H1 (cell line): ENCODE data around the gene TK2. TPM values are rescaled to one million over a fixed set of nuclear protein-coding genes. Genes with fewer than 3 reads are reported as not detected.

Experiments
- CTCF ChIA-PET: fragments of 300-600 bp; sonication (Branson Sonifier 250); formaldehyde crosslinking; loops from one replicate; lab custom pipeline; 2021; ENCODE audit not compliant: partially characterized antibody; lab: Charles Lee
- POLR2A ChIA-PET: fragments of 300-600 bp; sonication (Branson Sonifier 250); formaldehyde crosslinking; loops from one replicate; lab custom pipeline; 2021; ENCODE audit warnings: inconsistent platforms; ENCODE audit not compliant: partially characterized antibody; lab: Charles Lee
- DNase-seq, 2 experiments: peaks; one replicate each; pipeline versions ENCODE4 v3.0.0 to v3.0.0-alpha.2; 2010 to 2022; ENCODE audit warnings: low spot score in 2 of 2, low read depth in 1 of 2, mixed read lengths in 1 of 2
- FAIRE-seq: peaks from 2 replicates; lab custom pipeline; 2011; peaks lifted over from hg19 to GRCh38; lab: Jason Lieb, UNC
- H2AFZ ChIP-seq: 2 replicates; pipeline ENCODE4 v1.8.1; 2012; ENCODE audit warnings: low read length, inconsistent platforms
- H2AK5ac ChIP-seq: 2 replicates; pipeline ENCODE4 v1.6.1; 2013; ENCODE audit warnings: low read depth, low read length
- H2BK120ac ChIP-seq: replicated peaks from 2 replicates; pipeline ENCODE3; 2013; ENCODE audit warnings: low read depth, low read length, inconsistent platforms
- H2BK12ac ChIP-seq: 2 replicates; pipeline ENCODE4 v1.6.1; 2013; ENCODE audit warnings: low read depth, low read length
- H2BK15ac ChIP-seq: 2 replicates; pipeline ENCODE4 v1.6.1; 2013; ENCODE audit warnings: low read length
- H2BK20ac ChIP-seq: 2 replicates; pipeline ENCODE4 v1.6.1; 2013; ENCODE audit warnings: low read length
- H2BK5ac ChIP-seq: 2 replicates; pipeline ENCODE4 v1.6.1; 2013; ENCODE audit warnings: low read depth, low read length
- H3K14ac ChIP-seq: 2 replicates; pipeline ENCODE4 v1.6.1; 2013; ENCODE audit warnings: inconsistent platforms; ENCODE audit not compliant: insufficient read length
- H3K18ac ChIP-seq: 2 replicates; pipeline ENCODE4 v1.6.1; 2013; ENCODE audit warnings: low read length; ENCODE audit errors: extremely low read depth
- H3K23ac ChIP-seq: 2 replicates; pipeline ENCODE4 v1.6.1; 2013; ENCODE audit warnings: inconsistent platforms; ENCODE audit not compliant: insufficient read length
- H3K23me2 ChIP-seq: 2 replicates; pipeline ENCODE4 v1.6.1; 2013; ENCODE audit warnings: low read depth, low read length
- H3K27ac ChIP-seq: 2 replicates; pipeline ENCODE4 v1.6.1; 2011; ENCODE audit warnings: low read depth, low read length, inconsistent platforms
- H3K27me3 ChIP-seq, 4 experiments: replicated peaks in 1 of 4; 1 replicate in 1 of 4; 2 replicates in 3 of 4; pipeline versions ENCODE4 v1.6.1 to v1.8.1; 2011 to 2013; ENCODE audit warnings: low read length in 3 of 4, mild to moderate bottlenecking in 3 of 4, inconsistent platforms in 2 of 4, mixed read lengths in 2 of 4, moderate library complexity in 1 of 4; ENCODE audit not compliant: control insufficient read depth in 3 of 4, insufficient read depth in 3 of 4; ENCODE audit errors: extremely low read depth in 1 of 4
- H3K36me3 ChIP-seq, 4 experiments: 2 replicates each; pipeline versions ENCODE4 v1.6.1 to v1.8.1; 2011 to 2013; ENCODE audit warnings: mild to moderate bottlenecking in 4 of 4, low read length in 3 of 4, moderate library complexity in 2 of 4, control low read depth in 1 of 4, inconsistent platforms in 1 of 4; ENCODE audit not compliant: insufficient read depth in 4 of 4, control insufficient read depth in 2 of 4
- H3K4ac ChIP-seq: replicated peaks from 2 replicates; pipeline ENCODE3; 2013; ENCODE audit warnings: low read length, low read depth, mixed read lengths, inconsistent platforms; ENCODE audit not compliant: insufficient read length
- H3K4me1 ChIP-seq, 4 experiments: replicated peaks in 1 of 4; 1 replicate in 1 of 4; 2 replicates in 3 of 4; pipeline versions ENCODE4 v1.6.1 to v1.8.1; 2011 to 2013; ENCODE audit warnings: low read length in 3 of 4, inconsistent platforms in 2 of 4, mixed read lengths in 1 of 4; ENCODE audit not compliant: insufficient read depth in 4 of 4, control insufficient read depth in 3 of 4
- H3K4me2 ChIP-seq, 2 experiments: 2 replicates each; pipeline versions ENCODE4 v1.6.1 to v1.8.1; 2011 to 2013; ENCODE audit warnings: low read depth in 2 of 2, low read length in 2 of 2, control low read depth in 1 of 2, inconsistent platforms in 1 of 2, mild to moderate bottlenecking in 1 of 2; ENCODE audit not compliant: insufficient read depth in 1 of 2
- H3K4me3 ChIP-seq, 4 experiments: fragments of 200-600, 300-600 bp in 1 of 4; sonication (generic), shearing (Covaris generic), sonication (Bioruptor Twin) in 1 of 4; 2 replicates each; pipeline versions ENCODE4 v1.5.1 to v1.8.1; 2011 to 2016; ENCODE audit warnings: low read length in 4 of 4, low read depth in 3 of 4, control low read depth in 2 of 4, inconsistent platforms in 2 of 4, mild to moderate bottlenecking in 2 of 4, mixed read lengths in 1 of 4, moderate library complexity in 1 of 4; ENCODE audit not compliant: insufficient read depth in 2 of 4; ENCODE audit errors: extremely low read depth in 1 of 4
- H3K56ac ChIP-seq: replicated peaks from 2 replicates; pipeline ENCODE3; 2013; ENCODE audit warnings: low read depth, mild to moderate bottlenecking, mixed read lengths, low read length, inconsistent platforms; ENCODE audit not compliant: insufficient read length
- H3K79me1 ChIP-seq: 2 replicates; pipeline ENCODE4 v1.6.1; 2013; ENCODE audit warnings: low read depth, low read length, control low read depth
- H3K79me2 ChIP-seq, 2 experiments: 2 replicates each; pipeline versions ENCODE4 v1.6.1 to v1.8.1; 2012 to 2013; ENCODE audit warnings: low read length in 2 of 2, mild to moderate bottlenecking in 2 of 2, inconsistent platforms in 1 of 2; ENCODE audit not compliant: insufficient read depth in 2 of 2, control insufficient read depth in 1 of 2
- H3K9ac ChIP-seq, 4 experiments: replicated peaks in 1 of 4; 1 replicate in 1 of 4; 2 replicates in 3 of 4; pipeline versions ENCODE4 v1.6.1 to v1.8.1; 2011 to 2013; ENCODE audit warnings: low read depth in 3 of 4, low read length in 3 of 4, control low read depth in 2 of 4, mild to moderate bottlenecking in 2 of 4, moderate library complexity in 2 of 4, inconsistent platforms in 1 of 4; ENCODE audit errors: extremely low read depth in 1 of 4
- H3K9me3 ChIP-seq, 2 experiments: 2 replicates each; pipeline versions ENCODE4 v1.6.1 to v1.8.1; 2012 to 2013; ENCODE audit warnings: mild to moderate bottlenecking in 2 of 2, moderate library complexity in 2 of 2, control low read depth in 1 of 2, inconsistent platforms in 1 of 2, low read depth in 1 of 2, low read length in 1 of 2, mixed read lengths in 1 of 2; ENCODE audit not compliant: insufficient read depth in 2 of 2
- H4K20me1 ChIP-seq, 2 experiments: replicated peaks in 1 of 2; 2 replicates each; pipeline versions ENCODE3 to v1.8.1; 2011 to 2013; ENCODE audit warnings: inconsistent platforms in 2 of 2, low read length in 2 of 2, mild to moderate bottlenecking in 1 of 2; ENCODE audit not compliant: insufficient read depth in 2 of 2, control insufficient read depth in 1 of 2
- H4K5ac ChIP-seq: 2 replicates; pipeline ENCODE4 v1.6.1; 2013; ENCODE audit warnings: low read length, low read depth, mixed read lengths, inconsistent platforms; ENCODE audit not compliant: insufficient read length
- H4K8ac ChIP-seq: 2 replicates; pipeline ENCODE4 v1.8.0; 2013; ENCODE audit warnings: mild to moderate bottlenecking, moderate library complexity, low read length, inconsistent platforms; ENCODE audit not compliant: insufficient read depth; ENCODE audit errors: extremely low read depth
- H4K91ac ChIP-seq: replicated peaks from 2 replicates; pipeline ENCODE3; 2013; ENCODE audit warnings: low read length, mixed read lengths, inconsistent platforms; ENCODE audit not compliant: insufficient read length
- CBX8 ChIP-seq: fragments of 300-800, 300-1000 bp; sonication (generic); IDR thresholded peaks from 2 replicates; pipeline ENCODE4 v1.7.1; 2016; ENCODE audit warnings: low read depth, low read length, borderline replicate concordance
- FOSL1 ChIP-seq: IDR thresholded peaks from 2 replicates; pipeline ENCODE4 v1.6.1; 2011; ENCODE audit warnings: mild to moderate bottlenecking, low read depth, low read length, moderate library complexity; ENCODE audit not compliant: insufficient read depth
- JUN ChIP-seq: IDR thresholded peaks from 2 replicates; pipeline ENCODE4 v1.6.1; 2011; ENCODE audit warnings: low read depth, mild to moderate bottlenecking, improper control_type of control experiment, low read length
- KDM4A ChIP-seq: IDR thresholded peaks from one replicate; pipeline ENCODE4 v1.7.1; 2012; ENCODE audit warnings: low read depth, mild to moderate bottlenecking, moderate library complexity, low read length, inconsistent platforms; ENCODE audit not compliant: severe bottlenecking
- SIN3A ChIP-seq, 2 experiments: IDR thresholded peaks in 1 of 2; conservative IDR thresholded peaks in 1 of 2; 2 replicates each; pipeline ENCODE4 v1.6.1; 2011 to 2012; ENCODE audit warnings: low read length in 2 of 2, improper control_type of control experiment in 1 of 2, low read depth in 1 of 2, mild to moderate bottlenecking in 1 of 2
- TAF7 ChIP-seq: optimal IDR thresholded peaks from 2 replicates; pipeline ENCODE3; 2011; ENCODE audit warnings: low read depth, mild to moderate bottlenecking, inconsistent platforms, low read length, moderate library complexity, borderline replicate concordance
- TCF12 ChIP-seq: IDR thresholded peaks from 2 replicates; pipeline ENCODE4 v1.6.1; 2011; ENCODE audit warnings: low read depth, mild to moderate bottlenecking, low read length
- WGBS, 2 experiments: shearing (Covaris generic) in 1 of 2; methylation state at CpG; one replicate each; pipeline versions ENCODE4 v1.1.6 to v1.1.7; 2013 to 2015; ENCODE audit warnings: low lambda C conversion rate in 2 of 2, mixed read lengths in 2 of 2, inconsistent platforms in 1 of 2, low coverage in 1 of 2, missing lambda C conversion rate in 1 of 2; ENCODE audit not compliant: insufficient replicate concordance in 2 of 2, insufficient coverage in 1 of 2, insufficient read length in 1 of 2; ENCODE audit errors: extremely low coverage in 1 of 2, missing lambda C conversion rate in 1 of 2; 5-methylcytosine and 5-hydroxymethylcytosine counted together
- polyA plus RNA-seq, 7 experiments: library from polyadenylated mRNA; depleted of rRNA in 3 of 7; stranded (reverse) in 5 of 7; unstranded in 2 of 7; fragments of >200 nt in 5 of 7; fragments of 200-250 nt in 2 of 7; gene quantifications; 1 replicate in 5 of 7; 2 replicates in 1 of 7; 4 replicates in 1 of 7; pipeline versions ENCODE4 v1.2.1 to v1.2.3, GENCODE V29; 2011 to 2013; ENCODE audit warnings: missing spikeins in 2 of 7, mixed read lengths in 2 of 7
- total RNA-seq: library from RNA; stranded (reverse); fragmentation: NEBNext Ultra II Directional; extraction: Animal tissue kit (Norgen Biotek cat#: 25700); gene quantifications from 2 replicates; pipeline ENCODE4 v1.2.1, GENCODE V29; 2021
- TF ChIP-seq, protein P1 (sequence below): IDR thresholded peaks from 2 replicates; pipeline ENCODE4 v1.6.1; 2012; ENCODE audit warnings: low read length, inconsistent platforms

The TK2 gene
- total and polyA plus RNA-seq, 2 of the 8 experiments (the other 6 are each of a cell fraction or from before 2014, with no cell fraction given) = 2.7 to 3.6 TPM

DNA sequence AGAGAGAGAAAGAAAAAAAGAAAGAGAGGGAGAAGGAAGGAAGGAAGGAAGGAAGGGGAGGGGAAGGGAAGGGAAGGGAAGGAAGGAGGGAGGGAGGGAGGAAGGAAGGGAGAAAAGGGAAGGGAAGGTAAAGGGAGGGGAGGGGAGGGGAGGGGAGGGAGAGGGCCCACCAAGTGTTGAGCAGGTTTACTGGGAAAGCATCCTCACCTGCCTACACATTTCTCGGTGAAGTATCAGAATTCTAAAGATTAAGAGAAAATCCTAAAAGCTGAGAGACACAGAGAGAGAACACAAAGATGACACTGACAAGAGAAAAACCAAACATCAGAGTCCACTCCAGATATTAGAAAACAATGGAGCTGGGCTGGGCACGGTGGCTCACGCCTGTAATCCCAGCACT lies 42.3 kb upstream of the TK2 start:
- no peak overlapping the region for H3K4ac ChIP-seq
- H2AK5ac ChIP-seq = no peak overlapping the region
- no peaks in the 10 kb centered on the region for H3K27me3 ChIP-seq
- no peak overlapping the region for H3K4me2 ChIP-seq
- ChIA-PET POLR2A (interaction anchor here (0.6 kb wide), 1 partner anchor 10 kb away, joined by 3 read pairs; no protein-coding TSS in a partner anchor), CTCF (interaction anchor here (0.6 to 0.7 kb wide), 2 partner anchors 84 to 137 kb away, joined by 3 read pairs; no protein-coding TSS in a partner anchor)
- no peak overlapping the region for H3K56ac ChIP-seq
- no peaks in the 10 kb centered on the region for H3K79me1 ChIP-seq
- no peaks in the 10 kb centered on the region for H3K4me1 ChIP-seq
- H3K18ac ChIP-seq = no peak overlapping the region
- FAIRE-seq = no peak
- no peaks in the 10 kb centered on the region for H4K20me1 ChIP-seq
- H4K5ac ChIP-seq = no peak overlapping the region
- no peak for DNase-seq
- H3K27ac ChIP-seq = no peak overlapping the region
- no peak overlapping the region for H3K14ac ChIP-seq
- H2BK5ac ChIP-seq = no peak overlapping the region
- H3K79me2 ChIP-seq = no peaks in the 10 kb centered on the region
- no peak overlapping the region for H2BK12ac ChIP-seq
- 91% methylated on average over 3 of the region's 3 CpGs; no CpG with 5 or more reads in 1 of the 2 experiments for WGBS, 2 experiments
- no peaks in the 10 kb centered on the region for H3K9me3 ChIP-seq
- H2BK20ac ChIP-seq = no peak overlapping the region
- no peak overlapping the region for H4K91ac ChIP-seq
- H3K36me3 ChIP-seq = no peaks in the 10 kb centered on the region
- no peak overlapping the region for H3K23ac ChIP-seq
- no peak overlapping the region for H3K4me3 ChIP-seq
- no peak for TF ChIP-seq CBX8
- no peak for TF ChIP-seq TAF7
- TF ChIP-seq, protein P1, sequence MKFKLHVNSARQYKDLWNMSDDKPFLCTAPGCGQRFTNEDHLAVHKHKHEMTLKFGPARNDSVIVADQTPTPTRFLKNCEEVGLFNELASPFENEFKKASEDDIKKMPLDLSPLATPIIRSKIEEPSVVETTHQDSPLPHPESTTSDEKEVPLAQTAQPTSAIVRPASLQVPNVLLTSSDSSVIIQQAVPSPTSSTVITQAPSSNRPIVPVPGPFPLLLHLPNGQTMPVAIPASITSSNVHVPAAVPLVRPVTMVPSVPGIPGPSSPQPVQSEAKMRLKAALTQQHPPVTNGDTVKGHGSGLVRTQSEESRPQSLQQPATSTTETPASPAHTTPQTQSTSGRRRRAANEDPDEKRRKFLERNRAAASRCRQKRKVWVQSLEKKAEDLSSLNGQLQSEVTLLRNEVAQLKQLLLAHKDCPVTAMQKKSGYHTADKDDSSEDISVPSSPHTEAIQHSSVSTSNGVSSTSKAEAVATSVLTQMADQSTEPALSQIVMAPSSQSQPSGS = no peak
- TF ChIP-seq FOSL1 = no peak
- TF ChIP-seq KDM4A = no peak
- no peak for TF ChIP-seq TCF12
- TF ChIP-seq JUN = no peak
- TF ChIP-seq SIN3A (conservative IDR thresholded peaks at IDR 0.05 in 1 of 2, IDR thresholded peaks at IDR 0.05 in 1 of 2; ENCODE audit: low read depth in 1 of 2, low read length in 2 of 2) = no peak
- TF ChIP-seq, all 59 proteins: peak for 0
- no peak overlapping the region for H3K9ac ChIP-seq
- H3K23me2 ChIP-seq = no peaks in the 10 kb centered on the region
- no peak overlapping the region for H2BK120ac ChIP-seq
- no peak overlapping the region for H4K8ac ChIP-seq
- no peak overlapping the region for H2BK15ac ChIP-seq
- no peak overlapping the region for H2AFZ ChIP-seq
